HG02870 (cell line): ENCODE data around the gene RNF123.

Source experiments
- ATAC-seq: cut with Tn5 transposase; IDR thresholded peaks from one replicate; pipeline ENCODE4 v1.9.1; 2021; ENCODE audit warnings: mild to moderate bottlenecking, moderate library complexity; ENCODE audit not compliant: unreplicated experiment

The RNF123 gene

DNA sequence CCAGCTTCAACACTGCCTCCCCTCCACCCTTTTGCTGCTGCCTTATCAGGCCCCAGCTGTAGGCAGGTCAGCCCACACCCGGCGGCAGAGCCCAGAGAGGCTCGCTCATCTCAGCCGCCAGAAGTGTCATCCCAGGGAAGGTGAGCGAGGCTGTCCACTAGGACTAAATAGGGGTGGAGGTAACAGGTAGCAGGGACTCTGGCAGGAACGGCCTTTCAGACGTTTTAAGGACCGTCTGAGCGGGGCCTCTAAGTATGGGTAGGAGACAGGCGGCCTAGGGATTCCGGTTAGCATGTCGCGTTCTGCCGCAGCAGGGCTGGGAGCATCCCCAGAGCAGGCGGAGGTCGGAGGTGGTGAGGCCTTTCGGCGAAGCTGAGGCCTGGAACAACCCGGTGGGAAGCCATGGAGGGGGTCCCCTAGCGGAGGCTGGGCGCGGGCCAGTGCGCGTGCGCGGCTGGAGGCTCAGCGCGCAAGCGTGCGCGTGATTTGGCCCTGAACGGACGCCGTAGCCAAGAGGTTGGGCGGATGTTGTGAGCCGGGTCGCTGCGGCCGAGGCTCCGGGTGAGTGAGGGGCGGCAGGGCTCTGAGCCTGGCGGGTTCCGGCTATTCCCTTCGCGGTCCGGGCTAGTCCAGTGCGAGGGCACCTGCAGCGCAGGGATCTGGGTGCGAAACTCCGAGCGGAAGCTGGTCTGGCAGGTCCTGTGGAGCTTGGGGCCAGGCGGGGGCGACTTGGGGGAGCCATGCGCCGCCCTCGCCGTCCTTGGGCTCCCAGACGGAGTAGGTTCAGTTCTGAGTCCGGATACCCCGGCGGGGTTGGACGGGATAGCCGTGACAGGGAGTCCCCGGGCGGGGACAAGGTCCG lies at the start of gene RNF123, which contains the start of gene MST1:
RNF123 (plus strand) TSS at position 512 of the 862 bp plus-strand sequence. CDS start 1,609 bp downstream, outside the sequence.
MST1 (minus strand) TSS at position 429 of the 862 bp plus-strand sequence. CDS start 783 bp downstream, outside the sequence.
- peak; percentile 59 for ATAC-seq

DNA sequence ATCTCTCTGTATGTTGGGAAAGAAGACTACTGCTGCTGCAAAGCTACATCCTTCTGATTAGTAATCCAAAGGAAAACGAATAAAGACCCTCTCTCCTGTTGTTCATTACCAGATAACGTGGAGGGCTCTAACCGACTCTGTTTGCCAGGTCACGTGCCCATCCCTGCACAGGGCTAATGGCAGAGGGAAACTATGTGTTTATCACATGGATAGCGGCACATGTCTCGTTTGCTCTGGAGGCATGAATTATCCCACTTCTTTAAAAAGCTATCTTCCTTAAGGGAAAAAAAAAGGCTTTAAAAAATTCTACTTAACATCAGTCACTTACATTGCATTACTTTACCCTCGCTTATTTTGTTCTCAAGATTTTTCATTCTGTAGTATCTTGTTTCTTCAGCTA lies 48.1 kb upstream of the RNF123 start:
- ATAC-seq = no peak

DNA sequence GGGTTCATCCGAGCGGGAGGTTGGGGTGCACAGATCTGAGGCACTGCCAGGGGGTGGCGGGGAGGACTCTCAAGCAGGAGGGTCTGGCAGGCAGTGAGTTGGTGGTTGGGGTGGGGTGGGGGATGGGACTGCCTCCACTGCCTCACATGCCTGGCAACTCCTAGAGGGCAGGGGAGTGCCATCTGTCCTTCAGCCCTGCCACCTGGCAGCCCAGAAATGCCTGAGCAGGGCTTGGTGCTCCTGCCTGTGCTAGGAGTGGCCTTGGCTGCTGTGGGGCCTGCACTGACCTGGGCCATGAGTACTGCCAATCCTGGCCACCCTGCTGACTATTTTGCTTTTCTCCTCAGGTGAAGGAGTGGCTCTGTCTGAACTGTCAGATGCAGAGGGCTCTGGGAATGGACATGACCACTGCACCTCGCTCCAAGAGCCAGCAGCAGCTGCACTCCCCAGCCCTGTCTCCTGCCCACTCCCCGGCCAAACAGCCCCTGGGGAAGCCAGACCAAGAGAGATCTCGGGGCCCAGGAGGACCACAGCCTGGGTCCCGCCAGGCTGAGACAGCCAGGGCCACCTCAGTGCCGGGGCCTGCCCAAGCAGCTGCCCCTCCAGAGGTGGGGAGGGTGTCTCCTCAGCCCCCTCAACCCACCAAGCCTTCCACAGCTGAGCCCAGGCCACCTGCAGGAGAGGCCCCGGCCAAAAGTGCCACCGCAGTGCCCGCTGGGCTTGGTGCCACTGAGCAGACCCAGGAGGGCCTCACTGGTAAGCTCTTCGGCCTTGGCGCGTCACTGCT lies 47.2 kb upstream of the RNF123 start:
- no peak for ATAC-seq

DNA sequence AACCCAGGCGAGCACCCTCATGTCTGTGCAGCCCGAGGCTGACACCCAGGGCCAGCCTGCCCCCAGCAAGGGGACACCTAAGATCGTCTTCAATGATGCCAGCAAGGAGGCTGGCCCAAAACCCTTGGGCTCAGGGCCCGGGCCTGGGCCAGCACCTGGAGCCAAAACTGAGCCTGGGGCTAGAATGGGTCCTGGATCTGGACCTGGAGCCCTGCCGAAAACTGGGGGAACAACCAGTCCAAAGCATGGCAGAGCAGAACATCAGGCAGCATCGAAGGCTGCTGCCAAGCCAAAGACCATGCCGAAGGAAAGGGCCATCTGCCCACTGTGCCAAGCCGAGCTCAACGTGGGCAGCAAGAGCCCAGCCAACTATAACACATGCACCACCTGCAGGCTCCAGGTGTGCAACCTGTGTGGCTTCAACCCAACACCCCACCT lies 46.6 kb upstream of the RNF123 start:
- no peak for ATAC-seq

DNA sequence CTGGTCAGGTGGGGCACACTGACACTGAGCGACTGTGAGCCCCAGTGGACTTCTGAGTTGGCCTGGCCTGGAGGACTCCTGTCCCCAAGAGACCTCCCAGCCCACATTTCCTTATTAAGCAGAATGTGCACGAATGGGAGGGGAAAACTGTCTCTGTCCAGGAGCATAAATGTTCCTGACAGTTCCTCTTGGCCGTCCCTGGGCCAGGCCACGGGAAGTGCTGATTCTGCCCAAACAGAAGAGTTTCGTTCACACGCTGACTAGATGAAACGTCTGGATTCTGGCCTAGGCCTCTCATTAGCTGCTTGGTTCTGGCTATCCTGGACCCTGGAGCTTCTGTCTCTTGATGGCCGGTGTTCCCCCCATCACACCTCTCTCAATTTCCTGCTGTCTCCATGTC lies 44.7 kb upstream of the RNF123 start:
- ATAC-seq = no peak

DNA sequence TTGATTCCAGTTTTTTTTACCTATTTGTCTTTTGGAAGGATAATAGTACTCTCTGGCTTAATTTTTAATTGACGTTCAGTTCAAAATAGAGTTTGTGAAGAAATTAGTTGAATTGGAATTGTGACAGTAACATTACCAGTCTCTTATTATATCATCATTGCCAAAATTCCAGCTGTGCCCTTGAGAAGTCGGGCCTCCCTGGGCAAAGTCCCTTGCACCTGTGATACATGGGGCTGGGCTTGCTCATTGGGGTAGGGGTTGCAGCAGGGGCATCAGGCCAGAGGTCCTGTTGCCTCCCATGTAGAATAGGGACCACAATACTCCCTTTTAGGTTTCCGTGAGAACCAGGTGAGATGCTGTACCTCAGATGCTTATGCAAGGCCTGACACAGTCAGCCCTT lies 43.1 kb upstream of the RNF123 start:
- no peak for ATAC-seq

DNA sequence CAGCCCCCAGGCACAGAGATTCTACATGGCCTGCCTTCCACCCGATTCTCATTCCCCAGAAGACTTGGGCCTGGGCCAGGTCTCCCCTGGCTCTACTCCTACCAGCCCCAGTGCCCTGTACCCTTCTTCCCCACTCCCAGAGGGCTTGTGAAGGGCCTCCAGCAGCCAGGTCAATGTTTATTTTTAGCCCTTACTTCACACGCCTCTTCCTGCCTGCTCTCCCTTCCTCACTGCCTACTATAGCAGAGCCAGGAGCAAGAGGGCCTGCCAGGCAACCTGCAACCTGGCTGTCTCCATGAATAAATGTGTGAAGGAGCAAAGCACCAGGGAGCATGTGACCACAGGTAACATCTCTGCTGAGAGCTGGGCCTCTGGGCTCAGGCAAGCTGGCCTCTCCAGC lies 41.6 kb upstream of the RNF123 start:
- no peak for ATAC-seq

- no peak for ATAC-seq
These were observed 40.9 kb upstream of the RNF123 start for GRCh38 chr3:49648354-49649019.

DNA sequence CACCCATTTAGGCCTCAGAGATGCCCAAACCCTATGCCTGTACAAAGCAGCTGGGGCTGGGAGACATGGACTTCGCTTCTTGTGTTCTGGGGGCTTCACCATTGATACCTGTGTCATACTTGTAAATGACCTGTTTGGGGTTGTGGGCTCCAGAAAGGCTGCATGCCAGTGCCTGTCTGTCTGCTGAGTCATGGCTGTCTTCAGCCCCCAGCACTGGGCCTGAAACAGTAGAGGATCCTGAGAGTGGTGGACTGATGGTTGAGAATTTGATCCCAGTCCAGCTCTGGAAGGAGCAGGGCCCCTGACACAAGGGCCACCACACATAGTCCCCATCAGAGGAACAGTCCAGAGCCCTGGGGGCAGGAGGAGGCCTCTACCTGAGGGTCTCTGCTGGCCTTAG lies 39.8 kb upstream of the RNF123 start:
- no peak for ATAC-seq

DNA sequence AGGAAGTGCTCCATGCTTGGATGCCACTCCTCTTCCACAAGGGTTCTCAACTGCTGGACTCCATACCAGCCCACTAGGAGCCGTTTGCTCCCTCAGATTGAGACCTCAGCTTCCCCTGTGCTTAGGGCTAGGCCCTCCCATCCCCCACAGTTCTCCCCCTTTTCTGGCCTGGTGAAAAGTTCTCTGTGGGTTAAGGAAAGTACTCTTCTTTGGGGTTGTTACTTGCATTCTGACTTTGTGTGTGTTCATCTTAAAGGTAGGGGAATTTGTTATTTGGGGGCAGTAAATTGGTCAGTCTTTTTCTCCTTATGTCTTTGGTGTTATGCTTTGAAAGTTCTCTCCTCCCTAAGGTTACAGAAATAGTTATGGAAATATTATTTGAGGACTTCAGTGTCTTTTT lies 39.2 kb upstream of the RNF123 start:
- ATAC-seq = no peak

DNA sequence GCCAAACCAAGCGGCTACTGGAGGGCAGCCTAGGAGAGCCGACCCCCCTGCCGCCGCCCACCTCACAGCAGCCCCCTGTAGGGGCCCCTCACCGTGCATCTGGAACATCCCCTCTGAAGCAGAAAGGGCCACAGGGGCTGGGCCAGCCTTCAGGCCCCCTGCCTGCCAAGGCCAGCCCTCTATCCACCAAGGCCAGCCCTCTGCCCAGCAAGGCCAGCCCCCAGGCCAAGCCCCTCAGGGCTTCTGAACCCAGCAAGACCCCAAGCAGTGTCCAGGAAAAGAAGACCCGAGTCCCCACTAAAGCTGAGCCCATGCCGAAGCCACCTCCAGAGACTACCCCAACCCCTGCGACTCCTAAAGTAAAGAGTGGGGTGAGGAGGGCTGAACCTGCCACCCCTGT lies 38.7 kb upstream of the RNF123 start:
- ATAC-seq = no peak

- ATAC-seq = no peak
These were observed 37.0 kb upstream of the RNF123 start for GRCh38 chr3:49652218-49652902.

DNA sequence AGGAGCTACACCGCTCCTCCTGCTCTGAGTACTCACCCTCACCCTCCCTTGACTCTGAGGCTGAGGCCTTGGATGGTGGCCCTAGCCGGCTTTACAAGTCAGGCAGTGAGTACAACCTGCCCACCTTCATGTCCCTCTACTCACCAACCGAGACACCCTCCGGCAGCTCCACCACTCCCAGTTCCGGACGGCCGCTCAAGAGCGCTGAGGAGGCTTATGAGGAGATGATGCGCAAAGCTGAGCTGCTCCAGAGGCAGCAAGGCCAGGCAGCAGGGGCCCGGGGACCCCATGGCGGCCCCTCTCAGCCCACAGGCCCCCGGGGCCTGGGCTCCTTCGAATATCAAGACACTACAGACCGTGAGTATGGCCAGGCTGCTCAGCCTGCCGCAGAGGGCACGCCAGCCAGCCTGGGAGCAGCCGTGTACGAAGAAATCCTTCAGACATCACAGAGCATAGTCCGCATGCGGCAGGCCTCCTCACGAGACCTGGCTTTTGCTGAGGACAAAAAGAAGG lies 36.4 kb upstream of the RNF123 start:
- no peak for ATAC-seq

GRCh38 chr3:49653621-49654020 lies 35.7 kb upstream of the RNF123 start:
- ATAC-seq = no peak

- no peak for ATAC-seq
These were observed 35.1 kb upstream of the RNF123 start for GRCh38 chr3:49654176-49654825.

DNA sequence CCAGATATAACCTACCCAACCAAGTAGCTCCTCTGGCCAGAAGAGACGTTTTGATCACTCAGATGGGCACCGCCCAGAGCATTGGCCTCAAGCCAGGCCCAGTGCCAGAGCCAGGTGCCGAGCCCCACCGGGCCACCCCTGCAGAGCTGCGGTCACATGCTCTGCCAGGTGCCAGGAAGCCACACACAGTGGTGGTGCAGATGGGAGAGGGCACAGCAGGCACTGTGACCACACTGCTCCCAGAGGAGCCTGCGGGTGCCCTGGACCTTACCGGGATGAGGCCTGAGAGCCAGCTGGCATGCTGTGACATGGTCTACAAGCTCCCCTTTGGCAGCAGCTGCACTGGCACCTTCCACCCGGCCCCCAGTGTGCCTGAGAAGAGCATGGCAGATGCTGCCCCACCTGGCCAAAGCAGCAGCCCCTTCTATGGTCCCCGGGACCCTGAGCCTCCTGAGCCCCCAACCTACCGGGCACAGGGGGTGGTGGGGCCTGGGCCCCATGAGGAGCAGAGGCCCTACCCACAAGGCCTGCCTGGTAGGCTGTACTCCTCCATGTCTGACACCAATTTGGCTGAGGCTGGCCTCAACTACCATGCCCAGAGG lies 34.3 kb upstream of the RNF123 start:
- ATAC-seq = no peak

DNA sequence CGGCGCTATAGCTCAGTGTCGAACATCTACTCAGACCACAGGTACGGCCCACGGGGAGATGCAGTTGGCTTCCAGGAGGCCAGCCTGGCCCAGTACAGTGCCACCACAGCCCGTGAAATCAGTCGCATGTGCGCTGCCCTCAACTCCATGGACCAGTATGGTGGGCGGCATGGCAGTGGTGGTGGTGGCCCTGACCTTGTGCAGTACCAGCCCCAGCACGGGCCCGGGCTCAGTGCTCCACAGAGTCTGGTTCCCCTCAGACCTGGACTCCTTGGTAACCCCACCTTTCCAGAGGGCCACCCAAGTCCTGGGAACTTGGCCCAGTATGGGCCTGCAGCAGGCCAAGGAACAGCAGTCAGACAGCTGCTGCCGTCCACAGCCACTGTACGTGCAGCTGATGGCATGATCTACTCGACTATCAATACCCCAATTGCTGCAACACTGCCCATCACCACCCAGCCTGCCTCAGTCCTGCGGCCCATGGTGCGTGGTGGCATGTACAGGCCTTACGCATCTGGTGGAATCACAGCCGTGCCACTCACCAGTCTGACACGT lies 33.5 kb upstream of the RNF123 start:
- no peak for ATAC-seq

- ATAC-seq = no peak
These were observed 32.7 kb upstream of the RNF123 start for GRCh38 chr3:49656541-49657112.
